PC-9 (cell line): Measurements from ENCODE around the gene RIOX2.

Source experiments
- CTCF ChIP-seq: fragments of 200-600 bp; sonication (generic); conservative IDR thresholded peaks from 2 replicates; pipeline ENCODE4 v1.6.1; 2017; ENCODE audit warnings: mixed run types, antibody characterized with exemption, mild to moderate bottlenecking, moderate library complexity
- EZH2 ChIP-seq: fragments of 200-600 bp; sonication (generic); IDR thresholded peaks from 2 replicates; pipeline ENCODE4 v1.8.0; 2017; ENCODE audit warnings: antibody characterized with exemption, low read depth

- no peak for TF ChIP-seq CTCF
- TF ChIP-seq EZH2, result no peak
These were observed 14.5 kb downstream of the RIOX2 start for GRCh38 chr3:97957617-97958311.
